SW 1271 (cell line): ENCODE measurements around the gene VPS11.
A peak's percentile ranks its signal among the peaks of the same experiment; 100 is the strongest.
"Not testable (repeated sequence)": the region's sequence is repeated elsewhere in the genome, so short reads cannot be mapped to it uniquely, and the experiment has no call there.

Experiments used
- DNase-seq, 2 experiments: peaks; one replicate each; lab custom pipeline; 2025; lab: John Stamatoyannopoulos, UW

The VPS11 gene

GRCh38 chr11:119103161-119103664 lies 35.6 kb downstream of the VPS11 start:
- not testable (repeated sequence) for DNase-seq

DNA sequence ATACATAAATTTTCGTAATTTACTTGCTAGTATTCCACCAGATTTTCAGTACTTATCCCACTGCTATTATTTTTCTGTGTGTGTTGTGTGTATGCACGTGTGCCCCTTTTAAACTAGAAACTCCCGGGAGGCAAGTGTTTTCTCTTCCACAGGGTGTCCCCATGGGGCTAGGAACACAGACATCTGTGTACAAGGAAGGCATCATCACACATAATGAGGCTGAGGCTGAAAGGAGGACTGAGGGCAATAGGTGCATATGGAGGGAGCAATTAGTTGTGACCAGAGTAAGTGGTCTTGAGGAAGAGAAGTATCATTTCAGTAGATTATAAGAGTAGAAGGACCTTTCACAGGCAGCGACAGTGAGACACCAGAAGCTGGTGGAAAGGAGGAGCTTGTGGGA lies 36.2 kb downstream of the VPS11 start:
- DNase-seq, result no peak

DNA sequence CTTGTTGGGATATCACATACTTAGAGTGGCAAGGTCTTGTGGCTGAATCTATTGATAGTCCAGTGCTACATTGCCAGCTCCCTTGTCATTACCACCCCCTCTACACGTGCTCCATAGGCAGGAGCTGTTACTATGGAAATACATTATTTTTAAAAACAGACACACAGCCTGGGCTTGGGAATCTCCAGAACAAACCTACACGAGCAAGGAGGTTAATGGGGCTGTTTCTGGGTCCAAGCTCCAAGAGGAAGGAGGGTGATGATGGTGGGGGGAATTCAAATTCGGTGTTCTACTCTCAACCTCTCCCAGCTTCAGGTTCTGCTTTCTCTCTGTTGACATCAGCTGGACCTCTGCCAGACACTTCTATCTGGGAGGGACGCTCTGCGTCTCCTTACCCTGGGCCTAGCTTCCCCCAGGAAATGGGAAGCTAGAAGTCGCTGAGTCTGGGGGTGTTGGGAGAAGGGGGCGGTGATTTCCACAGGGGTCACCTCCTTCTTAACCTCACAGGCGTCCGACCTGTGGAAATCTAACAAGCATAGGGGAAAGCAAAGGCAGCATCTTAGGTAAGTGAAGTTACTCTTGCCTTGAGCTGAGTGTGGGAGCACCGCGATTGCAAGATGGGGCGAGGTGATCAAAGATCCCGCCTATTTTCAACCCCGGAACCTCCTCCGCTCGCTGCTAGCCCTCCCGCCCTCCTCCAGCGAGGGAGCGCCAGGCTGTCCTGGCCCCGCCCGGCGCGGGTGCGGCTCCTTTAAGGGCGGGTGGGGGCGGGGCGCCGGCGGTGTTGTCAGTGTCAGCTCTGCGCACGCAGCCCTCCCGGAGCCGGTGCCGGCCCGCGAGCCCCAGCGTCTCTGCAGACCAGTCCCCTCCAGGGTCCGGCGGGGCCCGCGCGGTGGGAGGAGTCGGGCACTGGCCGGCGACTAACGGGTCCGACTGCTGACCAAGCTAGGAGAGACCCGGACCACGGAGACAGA lies 39.2 kb downstream of the VPS11 start, which contains the start of gene C2CD2L:
Gene C2CD2L (plus strand): TSS at position 781 of the 974 bp plus-strand sequence. CDS start 398 bp downstream, outside the sequence.
- DNase-seq, result peak; percentile 76 to 88

DNA sequence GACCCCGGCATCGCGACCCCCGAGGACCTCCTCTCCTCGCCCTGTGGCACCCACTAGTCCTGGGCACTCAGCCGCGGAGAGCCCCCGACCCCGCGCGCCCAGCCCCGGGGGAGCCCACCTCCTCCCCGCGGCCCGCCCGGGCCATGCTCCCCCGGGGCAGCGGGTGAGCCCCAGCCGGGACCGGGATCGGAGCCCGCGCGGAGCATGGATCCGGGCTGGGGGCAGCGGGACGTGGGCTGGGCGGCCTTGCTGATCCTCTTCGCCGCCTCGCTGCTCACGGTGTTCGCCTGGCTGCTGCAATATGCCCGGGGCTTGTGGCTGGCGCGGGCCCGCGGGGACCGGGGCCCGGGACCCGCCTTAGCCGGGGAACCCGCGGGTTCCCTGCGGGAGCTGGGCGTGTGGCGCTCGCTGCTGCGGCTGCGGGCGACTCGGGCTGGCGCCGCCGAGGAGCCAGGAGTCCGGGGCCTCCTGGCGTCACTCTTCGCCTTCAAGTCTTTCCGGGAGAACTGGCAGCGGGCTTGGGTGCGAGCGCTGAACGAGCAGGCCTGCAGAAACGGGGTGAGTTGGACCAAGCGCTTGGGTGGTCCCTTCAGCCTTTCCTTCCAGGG lies 40.0 kb downstream of the VPS11 start:
- DNase-seq, result no peak

GRCh38 chr11:119108146-119108856 lies 40.7 kb downstream of the VPS11 start:
- peak; percentile 39 to 48 for DNase-seq

DNA sequence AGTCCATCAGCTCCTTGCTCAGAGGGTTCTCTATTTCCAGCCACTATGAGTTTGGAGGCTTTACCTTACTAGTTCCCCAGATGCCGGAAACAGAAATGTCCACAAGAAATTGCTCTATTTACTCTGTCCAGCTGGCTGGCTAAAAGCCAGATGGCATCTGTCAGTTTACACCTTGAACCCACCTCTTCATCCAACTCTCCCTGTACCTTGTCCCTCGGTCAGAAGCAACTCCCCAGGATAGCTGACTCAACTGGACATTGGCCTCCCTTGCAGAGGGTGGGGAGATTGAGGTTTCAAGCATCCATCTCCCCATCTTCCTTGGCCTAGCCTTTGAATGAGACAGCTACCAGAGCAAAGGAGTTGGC lies 41.2 kb downstream of the VPS11 start:
- DNase-seq, result no peak

DNA sequence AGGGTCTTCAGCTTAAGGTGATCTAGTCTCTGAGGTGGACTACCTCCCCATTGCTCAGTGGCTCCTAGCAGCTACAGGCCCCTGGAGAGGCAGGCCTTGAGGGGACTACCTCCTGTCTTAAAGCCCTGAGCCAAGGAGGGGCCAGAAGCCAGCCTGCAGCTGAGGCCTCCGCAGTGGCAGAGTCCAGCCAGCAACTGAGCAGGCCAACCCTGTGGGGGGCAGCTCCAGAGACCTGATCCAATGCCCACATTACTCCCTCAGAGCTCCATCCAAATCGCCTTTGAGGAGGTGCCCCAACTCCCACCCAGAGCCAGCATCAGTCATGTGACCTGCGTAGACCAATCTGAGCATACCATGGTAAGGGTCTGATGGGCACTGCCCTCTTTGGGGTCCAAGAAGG lies 42.2 kb downstream of the VPS11 start:
- DNase-seq, result no peak

DNA sequence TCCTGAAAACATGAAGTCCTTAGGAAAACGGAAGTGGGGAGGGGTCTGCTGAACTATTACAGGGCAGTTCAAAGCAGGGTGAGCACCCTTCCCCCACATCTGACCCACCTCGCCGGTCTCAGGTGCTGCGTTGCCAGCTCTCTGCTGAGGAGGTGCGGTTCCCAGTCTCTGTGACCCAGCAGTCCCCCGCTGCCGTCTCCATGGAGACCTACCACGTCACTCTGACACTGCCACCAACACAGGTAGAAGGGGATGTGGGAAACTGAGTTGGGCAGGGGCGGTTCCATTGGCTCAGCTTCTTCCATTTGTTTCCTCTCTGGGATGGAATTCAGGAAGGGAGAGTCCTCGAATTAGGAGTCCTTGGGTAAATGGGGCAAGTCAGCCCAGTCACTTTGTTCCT lies 42.8 kb downstream of the VPS11 start:
- DNase-seq, result no peak

DNA sequence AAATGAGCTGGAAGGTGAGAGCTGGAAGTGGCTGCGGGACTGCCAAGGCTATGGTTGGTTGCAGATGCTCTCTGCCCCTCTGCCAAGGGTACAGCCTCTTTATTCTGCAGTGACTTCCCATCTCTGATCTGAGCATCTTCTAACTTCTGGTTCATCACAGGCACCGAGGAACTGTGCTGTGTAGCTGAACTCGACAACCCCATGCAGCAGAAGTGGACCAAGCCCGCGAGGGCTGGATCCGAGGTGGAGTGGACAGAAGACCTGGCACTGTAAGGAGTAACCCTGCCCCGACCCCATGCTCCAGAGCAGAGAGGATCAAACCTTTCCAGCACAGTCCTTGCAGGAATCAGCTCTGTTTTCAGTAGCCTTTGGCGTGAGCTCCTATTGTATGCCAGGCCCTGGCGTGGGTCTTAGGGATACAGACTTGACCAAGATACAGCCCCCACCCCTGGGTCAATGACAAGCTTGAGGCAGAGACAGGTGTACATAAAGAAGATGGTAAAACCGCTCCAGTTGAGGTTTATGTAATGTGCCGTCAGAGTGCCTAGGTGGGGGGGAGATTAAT lies 43.8 kb downstream of the VPS11 start:
- DNase-seq, result no peak

- DNase-seq, result no peak
Observed at GRCh38 chr11:119112314-119113020, 44.8 kb downstream of the VPS11 start.

- no peak for DNase-seq
Observed at GRCh38 chr11:119113716-119114115, 46.1 kb downstream of the VPS11 start.

- no peak for DNase-seq
Observed at GRCh38 chr11:119114351-119114750, 46.7 kb downstream of the VPS11 start.

DNA sequence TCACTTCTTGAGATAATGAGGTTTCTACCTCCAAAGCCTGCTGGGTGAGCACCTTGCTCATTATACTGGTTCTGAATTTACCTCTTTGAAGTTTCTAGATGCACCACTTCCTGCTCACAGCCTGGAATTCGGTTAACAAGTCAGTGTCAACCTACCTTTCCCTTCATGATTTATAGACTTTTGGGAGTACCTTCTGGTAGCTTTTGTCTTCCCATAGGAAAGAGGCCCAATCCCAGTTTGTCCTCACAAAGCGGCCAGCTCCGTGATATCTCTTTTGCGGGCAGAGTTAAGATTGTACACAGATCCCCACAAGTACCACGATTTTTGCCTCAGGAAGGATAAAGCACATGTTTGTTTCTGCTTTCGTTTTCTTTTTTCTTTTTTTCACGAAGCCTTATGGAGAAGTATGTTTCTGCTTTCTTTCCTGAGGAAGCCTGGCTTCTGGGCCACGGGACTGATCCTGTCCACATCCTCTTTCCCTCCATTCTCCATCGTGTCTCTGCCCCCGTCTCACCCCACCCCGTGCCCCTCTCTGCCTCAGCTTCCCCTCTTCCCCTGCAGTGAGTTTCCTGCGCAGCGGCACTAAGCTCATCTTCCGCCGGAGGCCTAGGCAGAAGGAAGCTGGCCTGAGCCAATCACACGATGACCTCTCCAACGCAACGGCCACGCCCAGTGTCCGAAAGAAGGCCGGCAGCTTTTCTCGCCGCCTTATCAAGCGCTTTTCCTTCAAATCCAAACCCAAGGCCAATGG lies 48.0 kb downstream of the VPS11 start:
- DNase-seq, result no peak

DNA sequence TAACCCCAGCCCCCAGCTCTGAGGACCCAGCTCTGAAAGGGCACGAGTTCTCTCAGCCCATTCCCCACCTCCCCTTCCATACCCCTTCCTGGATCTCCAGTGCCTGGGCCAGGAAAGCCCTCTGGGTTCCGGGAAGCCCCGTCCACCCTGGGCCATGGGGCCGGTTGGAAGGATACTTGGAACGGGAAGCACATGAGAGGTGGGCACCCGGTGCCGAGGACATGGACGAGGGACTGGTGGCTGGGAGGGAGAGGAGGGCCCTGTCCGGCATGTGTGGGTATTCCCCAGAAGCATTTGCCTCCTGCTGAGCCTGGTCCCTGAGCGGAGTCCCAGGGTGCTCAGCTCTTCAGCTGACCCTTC lies 48.6 kb downstream of the VPS11 start:
- DNase-seq, result no peak

- no peak for DNase-seq
Observed at GRCh38 chr11:119116601-119117000, 49.0 kb downstream of the VPS11 start.

DNA sequence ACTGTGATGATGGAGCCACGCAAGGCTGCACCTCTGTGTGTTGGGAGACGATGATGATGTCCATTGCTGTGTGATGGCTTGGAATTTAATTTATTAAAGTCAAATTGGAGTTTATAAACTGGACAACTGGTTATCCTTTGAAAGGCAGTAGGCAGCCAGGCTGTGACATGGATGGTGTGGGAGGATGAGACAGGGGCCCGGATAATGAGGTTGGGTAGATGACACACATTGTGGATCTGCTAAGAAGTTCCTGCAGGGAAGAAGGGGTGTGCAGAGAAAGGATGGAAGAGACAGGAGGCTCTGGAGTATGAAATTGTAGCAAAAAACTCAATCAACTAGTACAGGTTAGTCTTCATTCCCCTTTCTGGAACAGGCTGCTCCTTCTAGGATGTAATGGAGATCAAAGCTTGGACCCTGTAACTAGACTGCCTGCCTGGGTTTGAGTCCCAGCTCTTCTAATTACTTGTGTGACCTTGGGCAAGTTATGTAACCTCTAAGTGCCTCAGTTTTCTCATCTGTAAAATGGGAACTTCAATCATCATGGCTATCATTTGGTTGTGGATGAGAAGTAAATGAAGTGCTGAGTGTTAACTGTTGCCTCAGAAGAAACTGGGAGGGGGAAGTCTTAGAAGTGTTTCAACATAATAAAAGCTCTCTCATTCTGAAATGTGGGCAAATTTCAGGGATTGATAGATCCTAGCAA lies 49.5 kb downstream of the VPS11 start:
- DNase-seq, result no peak

GRCh38 chr11:119118227-119118626 lies 50.6 kb downstream of the VPS11 start:
- DNase-seq, result no peak

DNA sequence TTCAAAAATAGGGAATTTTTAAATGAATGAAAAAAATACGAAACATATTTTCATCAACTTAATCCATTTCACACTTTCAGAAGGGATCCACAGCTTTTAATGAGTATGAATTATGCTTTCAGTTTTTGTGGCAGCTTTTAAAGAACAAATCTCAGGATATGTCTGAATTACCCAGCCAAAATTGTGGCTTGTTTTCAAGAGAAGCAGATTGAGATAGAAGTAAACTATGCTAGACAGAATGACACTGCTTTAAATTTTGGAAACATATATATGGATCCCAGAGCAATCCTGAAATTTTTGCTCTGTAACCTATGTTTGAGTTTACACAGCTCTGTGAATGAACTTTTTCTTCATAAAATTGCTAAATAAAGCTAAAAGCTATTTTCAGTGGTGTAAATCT lies 51.3 kb downstream of the VPS11 start:
- DNase-seq, result no peak

- DNase-seq, result no peak
Observed at GRCh38 chr11:119120639-119121007, 53.0 kb downstream of the VPS11 start.
